Ovary (tissue), 9 donors: Measurements from ENCODE around the gene LTC4S. TPM values are rescaled to one million over a fixed set of nuclear protein-coding genes. Genes with fewer than 3 reads are reported as not detected.

ENCODE experiments used
- DNase-seq, 5 donors: peaks; one replicate each; pipeline ENCODE4 v3.0.0-alpha.2; 2019 to 2020
- H3K27ac ChIP-seq, 2 donors: fragments of 200-600 bp; one replicate each; pipeline versions ENCODE4 v1.5.1 to v1.8.0; 2019 to 2022
- H3K27me3 ChIP-seq: fragments of 200-600 bp; one replicate; pipeline ENCODE4 v1.8.0; 2022
- H3K36me3 ChIP-seq: fragments of 200-600 bp; sonication (generic); one replicate; pipeline ENCODE4 v1.5.1; 2019
- H3K4me1 ChIP-seq: one replicate; pipeline ENCODE4 v1.8.1; 2013; ENCODE audit warnings: mild to moderate bottlenecking, moderate library complexity; ENCODE audit not compliant: insufficient read depth
- H3K4me3 ChIP-seq: fragments of 200-600 bp; sonication (generic); one replicate; pipeline ENCODE4 v1.5.1; 2017
- H3K9me3 ChIP-seq, 2 donors: fragments of 200-600 bp in 1 of 2; sonication (generic) in 1 of 2; one replicate each; pipeline versions ENCODE4 v1.5.1 to v1.8.1; 2013 to 2019; ENCODE audit warnings: mild to moderate bottlenecking in 1 of 2, moderate library complexity in 1 of 2
- CTCF ChIP-seq, 3 donors: fragments of 450-650 bp in 2 of 3; fragments of 200-600 bp in 1 of 3; IDR thresholded peaks; one replicate each; pipeline versions ENCODE4 v1.5.1 to v1.8.0; 2016 to 2022; ENCODE audit warnings: antibody characterized with exemption in 3 of 3, mild to moderate bottlenecking in 1 of 3
- EP300 ChIP-seq: sonication (generic); formaldehyde crosslinking; IDR thresholded peaks from one replicate; pipeline ENCODE4 v1.6.1; 2017; ENCODE audit warnings: antibody characterized with exemption
- POLR2A ChIP-seq: fragments of 450-650 bp; IDR thresholded peaks from one replicate; pipeline ENCODE4 v1.6.1; 2017; ENCODE audit warnings: antibody characterized with exemption, mild to moderate bottlenecking, moderate library complexity
- WGBS, 3 donors: extraction: QIAGEN DNeasy Blood & Tissue Kit in 1 of 3; methylation state at CpG; one replicate each; pipeline versions ENCODE4 v1.1.5 to v1.1.7; 2013 to 2017; 5-methylcytosine and 5-hydroxymethylcytosine counted together
- intact Hi-C, 4 donors: fragments of 100-400 bp; cut with DNase I; formaldehyde crosslinking; loops; one replicate each; pipeline versions ENCODE4 v1.11.0 to v1.15.1; 2022 to 2023
- polyA plus RNA-seq, 2 donors: library from polyadenylated mRNA; stranded (reverse); fragments of 200-250 nt in 1 of 2; fragments of 350-450 nt in 1 of 2; fragmentation: Illumina TruSeq in 1 of 2; extraction: RNeasy Lipid Tissue Mini Kit (QIAGEN cat#74804) in 1 of 2; gene quantifications; one replicate each; pipeline ENCODE4 v1.2.3, GENCODE V29; 2013 to 2014
- total RNA-seq, 7 donors: library from RNA; depleted of rRNA in 2 of 7; stranded (reverse); fragments of >200 nt in 2 of 7; fragmentation: NEBNext Ultra II Directional in 3 of 7; extraction: Animal tissue kit (Norgen Biotek cat#: 25700) in 3 of 7; gene quantifications; one replicate each; pipeline versions ENCODE4 v1.1.0 to v1.2.4, GENCODE V29; 2016 to 2023
- donor health status: DM: no; HTN: no; CAD: no; lungs with moderate emphysema.
- donor health status: DM: no; HTN: no; CAD: no.
- donor health status: Bipolar disorder and iron deficiency.
- donor health status: DM: yes; HTN: yes; CAD: no.
- donor health status: DM: no; HTN: no; CAD: no.
- donor health status: DM: yes; HTN: yes; CAD: no.

Gene LTC4S
- total and polyA plus RNA-seq, 9 donors = 7.5 to 43.5 (median 16.9) TPM; not detected in 1

- H3K27ac ChIP-seq = no peak overlapping the region
These were observed 16.3 kb upstream of the LTC4S start for GRCh38 chr5:179777456-179777855.

GRCh38 chr5:179777909-179778308 is 15.9 kb upstream of the LTC4S start:
- H3K9me3 ChIP-seq = no peaks in the 10 kb centered on the region
- 71 to 76% (median 76%) methylated on average over 9 of the region's 9 CpGs for WGBS, 3 donors
- DNase-seq = no peak
- TF ChIP-seq EP300 = no peak
- TF ChIP-seq CTCF (IDR thresholded peaks at IDR 0.05) = no peak
- TF ChIP-seq POLR2A = no peak
- H3K27me3 ChIP-seq = no peaks in the 10 kb centered on the region
- intact Hi-C loops = no loop called here
- no peaks in the 10 kb centered on the region for H3K36me3 ChIP-seq
- H3K4me1 ChIP-seq = no peaks in the 10 kb centered on the region
- H3K4me3 ChIP-seq = no peak overlapping the region
- H3K27ac ChIP-seq = no peak overlapping the region

More at GRCh38 chr5:179777456-179777855, 16.3 kb upstream of the LTC4S start:
- H3K27me3 ChIP-seq = no peaks in the 10 kb centered on the region
- intact Hi-C loops = no loop called here
- no peak overlapping the region for H3K4me3 ChIP-seq
- no peaks in the 10 kb centered on the region for H3K9me3 ChIP-seq
- no peak for TF ChIP-seq POLR2A
- TF ChIP-seq CTCF (IDR thresholded peaks at IDR 0.05) = no peak
- no peak for TF ChIP-seq EP300
- H3K36me3 ChIP-seq = no peaks in the 10 kb centered on the region
- no peaks in the 10 kb centered on the region for H3K4me1 ChIP-seq
- DNase-seq = no peak
- 86 to 91% (median 86%) methylated on average over 10 of the region's 10 CpGs for WGBS, 3 donors

GRCh38 chr5:179778591-179778990 is 15.2 kb upstream of the LTC4S start:
- H3K27ac ChIP-seq = no peak overlapping the region
- no peaks in the 10 kb centered on the region for H3K4me1 ChIP-seq
- H3K9me3 ChIP-seq = no peaks in the 10 kb centered on the region
- WGBS, 3 donors = 88 to 92% (median 88%) methylated on average over 5 of the region's 5 CpGs
- no peaks in the 10 kb centered on the region for H3K27me3 ChIP-seq
- no peak for DNase-seq
- intact Hi-C loops = no loop called here
- no peak overlapping the region for H3K4me3 ChIP-seq
- no peaks in the 10 kb centered on the region for H3K36me3 ChIP-seq
- TF ChIP-seq EP300 (no peak), POLR2A (no peak), CTCF (IDR thresholded peaks at IDR 0.05) (no peak)

GRCh38 chr5:179779826-179780225 is 14.0 kb upstream of the LTC4S start:
- Histone ChIP-seq H3K27ac (no peak overlapping the region), H3K9me3 (no peaks in the 10 kb centered on the region), H3K4me3 (no peak overlapping the region), H3K27me3 (no peaks in the 10 kb centered on the region), H3K4me1 (no peaks in the 10 kb centered on the region), H3K36me3 (no peaks in the 10 kb centered on the region)
- TF ChIP-seq EP300 (no peak), POLR2A (no peak), CTCF (IDR thresholded peaks at IDR 0.05) (no peak)
- intact Hi-C loops = no loop called here
- 93 to 98% (median 97%) methylated on average over 4 of the region's 4 CpGs for WGBS, 3 donors
- no peak for DNase-seq
